Activated naive CD4-positive, alpha-beta T cell treated with anti-CD3 and anti-CD28 coated beads for 36 hours (primary cell): ENCODE measurements around the gene AKR1C8. TPM values are rescaled to one million over a fixed set of nuclear protein-coding genes. Genes with fewer than 3 reads are reported as not detected.

Source experiments
- total RNA-seq, 2 experiments: library from RNA; stranded (reverse); gene quantifications; one replicate each; pipeline ENCODE4 v1.2.3, GENCODE V29; 2021

AKR1C8 gene
- total RNA-seq, 2 experiments from 2014 or later: not detected

Other genes with a start within 250 kb of the AKR1C8 start
- gene AKR1C1, start 221.7 kb downstream of the AKR1C8 start, total RNA-seq: 1 to 10 TPM in 1 of 2 experiments, under 1 TPM in 1; 0.41 to 1.1 TPM
- under 1 TPM in 1 of 2 experiments, not detected in 1; 0.10 TPM for gene AKR1C2, start 181.3 kb downstream of the AKR1C8 start, total RNA-seq
- gene AKR1C3, start 90.7 kb downstream of the AKR1C8 start, total RNA-seq: under 1 TPM; 0.33 to 0.47 TPM
- not detected for gene AKR1C4, start 11.7 kb upstream of the AKR1C8 start, total RNA-seq
- gene UCN3, start 179.8 kb upstream of the AKR1C8 start, total RNA-seq: not detected
- not detected for gene TUBAL3, start 219.7 kb upstream of the AKR1C8 start, total RNA-seq
- 10 to 100 TPM; 20.8 to 21.3 TPM for gene NET1, start 227.4 kb upstream of the AKR1C8 start, total RNA-seq